ENCODE results near the gene PEAK3.
A peak's percentile ranks its signal among the peaks of the same experiment; 100 is the strongest.

The PEAK3 gene

GRCh38 chr19:2282062-2282861 is at the start of gene PEAK3:
Gene PEAK3, minus strand, starts transcription at chr19:2282175. Its CDS starts 1,244 bp downstream, at chr19:2280931.
- peak; percentile 77 for DNase-seq

GRCh38 chr19:2330632-2331284 is 48.8 kb upstream of the PEAK3 start:
- DNase-seq, result no peak

GRCh38 chr19:2330255-2330631 is 48.3 kb upstream of the PEAK3 start:
- DNase-seq, result no peak

GRCh38 chr19:2329501-2329916 is 47.5 kb upstream of the PEAK3 start:
- no peak for DNase-seq

GRCh38 chr19:2329149-2329478 is 47.1 kb upstream of the PEAK3 start:
- DNase-seq, result no peak

GRCh38 chr19:2328401-2329148 is 46.6 kb upstream of the PEAK3 start, which contains the start of the genes LSM7 and SPPL2B:
Gene LSM7, minus strand, starts transcription at chr19:2328586. Its CDS starts 20 bp downstream, at chr19:2328566.
Gene SPPL2B, plus strand, starts transcription at chr19:2328684. Its CDS starts 26 bp downstream, at chr19:2328710.
- peak; percentile 87 for DNase-seq

GRCh38 chr19:2327773-2328400 is 45.9 kb upstream of the PEAK3 start:
- no peak for DNase-seq

- DNase-seq, result no peak
Observed at GRCh38 chr19:2326699-2327360, 44.9 kb upstream of the PEAK3 start.

- DNase-seq, result no peak
Observed at GRCh38 chr19:2325281-2326046, 43.5 kb upstream of the PEAK3 start.

- DNase-seq, result no peak
Observed at GRCh38 chr19:2324220-2324948, 42.4 kb upstream of the PEAK3 start.

GRCh38 chr19:2323707-2324106 is 41.7 kb upstream of the PEAK3 start:
- no peak for DNase-seq

- DNase-seq, result no peak
Observed at GRCh38 chr19:2321565-2322283, 39.7 kb upstream of the PEAK3 start.

- DNase-seq, result no peak
Observed at GRCh38 chr19:2320939-2321338, 39.0 kb upstream of the PEAK3 start.

GRCh38 chr19:2320049-2320448 is 38.1 kb upstream of the PEAK3 start:
- no peak for DNase-seq

- DNase-seq, result no peak
Observed at GRCh38 chr19:2319551-2319950, 37.6 kb upstream of the PEAK3 start.

GRCh38 chr19:2318923-2319322 is 36.9 kb upstream of the PEAK3 start:
- DNase-seq, result no peak

GRCh38 chr19:2317756-2318155 is 35.8 kb upstream of the PEAK3 start:
- DNase-seq, result no peak

- no peak for DNase-seq
Observed at GRCh38 chr19:2317300-2317699, 35.3 kb upstream of the PEAK3 start.

- peak; percentile 26 for DNase-seq
Observed at GRCh38 chr19:2315818-2316353, 33.9 kb upstream of the PEAK3 start.
